ENCODE results near the gene TUNAR. TPM values are rescaled to one million over a fixed set of nuclear protein-coding genes. Genes with fewer than 3 reads are reported as not detected.

Gene TUNAR
- total and polyA plus RNA-seq, 9 of the 15 experiments (the other 6 are each of a cell fraction or from before 2014, with no cell fraction given) = not detected

- ATAC-seq (no peak), FAIRE-seq (no peak), DNase-seq (ENCODE audit: extremely low read depth in 1 of 4, low spot score in 3 of 4) (no peak)
- no peak overlapping the region for H3K27ac ChIP-seq (ENCODE audit: extremely low read depth, low read depth, low read length)
- no peaks in the 10 kb centered on the region for H3K9me3 ChIP-seq (replicated peaks; ENCODE audit: control insufficient read depth, insufficient read depth, low read depth, low read length)
- no peak overlapping the region for H3K4me3 ChIP-seq
- ChIA-PET CTCF (ENCODE audit: low intra/inter-chr PET ratio) (no interaction called here), POLR2A (no interaction called here)
- no peaks in the 10 kb centered on the region for H3K79me2 ChIP-seq (ENCODE audit: control insufficient read depth, insufficient read depth, low read length)
- in situ Hi-C loops (cut with MboI) = no loop called here
- TF ChIP-seq SP2 (IDR thresholded peaks at IDR 0.05; ENCODE audit: extremely low read depth, low read depth, low read length, poor library complexity, severe bottlenecking) (no peak), RAD21 (CRISPR knock-in tag; conservative IDR thresholded peaks at IDR 0.05 in 1 of 2, IDR thresholded peaks at IDR 0.05 in 1 of 2) (no peak), U2AF2 (optimal IDR thresholded peaks at IDR 0.05; ENCODE audit: low read depth, low read length) (no peak)
- no peaks in the 10 kb centered on the region for H3K36me3 ChIP-seq (ENCODE audit: control insufficient read depth, insufficient read depth, low read length)
- H2AFZ ChIP-seq (ENCODE audit: low read depth, low read length) = no peak overlapping the region
- no peaks in the 10 kb centered on the region for H4K20me1 ChIP-seq (replicated peaks; ENCODE audit: control insufficient read depth, insufficient read depth, low read length)
- no peak overlapping the region for H3K9ac ChIP-seq (ENCODE audit: insufficient read depth in 1 of 2, low read depth in 2 of 2, low read length in 2 of 2)
- intact Hi-C loops (cut with micrococcal nuclease) = no loop called here
- no peaks in the 10 kb centered on the region for H3K9me1 ChIP-seq (ENCODE audit: control insufficient read depth, insufficient read depth, low read length)
- H3K4me1 ChIP-seq (replicated peaks in 1 of 2; ENCODE audit: control insufficient read depth in 2 of 2, insufficient read depth in 2 of 2, low read length in 2 of 2) = no peaks in the 10 kb centered on the region
- H3K4me2 ChIP-seq (ENCODE audit: insufficient read depth, low read length) = no peak overlapping the region
- no TSS peak for BruUV-seq (replicated peaks)
- H3K27me3 ChIP-seq (ENCODE audit: control insufficient read depth in 2 of 2, insufficient read depth in 2 of 2, low read length in 2 of 2) = no peaks in the 10 kb centered on the region
- WGBS (ENCODE audit: insufficient coverage, low coverage, missing lambda C conversion rate) = 0% methylated on average over 5 of the region's 5 CpGs
Measured at GRCh38 chr14:95956601-95957460, 80.2 kb downstream of the TUNAR start.

GRCh38 chr14:95958105-95958504, 81.5 kb downstream of the TUNAR start:
- 0% methylated on average over 3 of the region's 3 CpGs for WGBS (ENCODE audit: insufficient coverage, low coverage, missing lambda C conversion rate)
- in situ Hi-C loops (cut with MboI) = no loop called here
- H3K79me2 ChIP-seq (ENCODE audit: control insufficient read depth, insufficient read depth, low read length) = no peaks in the 10 kb centered on the region
- H3K4me2 ChIP-seq (ENCODE audit: insufficient read depth, low read length) = no peak overlapping the region
- no peak overlapping the region for H3K27ac ChIP-seq (ENCODE audit: extremely low read depth, low read depth, low read length)
- intact Hi-C loops (cut with micrococcal nuclease) = no loop called here
- no peaks in the 10 kb centered on the region for H3K36me3 ChIP-seq (ENCODE audit: control insufficient read depth, insufficient read depth, low read length)
- FAIRE-seq = no peak
- H3K4me3 ChIP-seq = no peak overlapping the region
- no peaks in the 10 kb centered on the region for H3K9me3 ChIP-seq (replicated peaks; ENCODE audit: control insufficient read depth, insufficient read depth, low read depth, low read length)
- no peaks in the 10 kb centered on the region for H3K27me3 ChIP-seq (ENCODE audit: control insufficient read depth in 2 of 2, insufficient read depth in 2 of 2, low read length in 2 of 2)
- ChIA-PET CTCF (ENCODE audit: low intra/inter-chr PET ratio) (no interaction called here), POLR2A (interaction anchor here (0.7 kb wide), 1 partner anchor 1063 kb away, joined by 3 read pairs; no protein-coding TSS in a partner anchor)
- DNase-seq (ENCODE audit: extremely low read depth in 1 of 4, low spot score in 3 of 4) = no peak
- no peak for ATAC-seq
- no peaks in the 10 kb centered on the region for H3K9me1 ChIP-seq (ENCODE audit: control insufficient read depth, insufficient read depth, low read length)
- H4K20me1 ChIP-seq (replicated peaks; ENCODE audit: control insufficient read depth, insufficient read depth, low read length) = no peaks in the 10 kb centered on the region
- no peak overlapping the region for H2AFZ ChIP-seq (ENCODE audit: low read depth, low read length)
- BruUV-seq (replicated peaks) = no TSS peak
- no peak overlapping the region for H3K9ac ChIP-seq (ENCODE audit: insufficient read depth in 1 of 2, low read depth in 2 of 2, low read length in 2 of 2)
- no peaks in the 10 kb centered on the region for H3K4me1 ChIP-seq (replicated peaks in 1 of 2; ENCODE audit: control insufficient read depth in 2 of 2, insufficient read depth in 2 of 2, low read length in 2 of 2)
- no peak for TF ChIP-seq ZNF655 (CRISPR knock-in tag; IDR thresholded peaks at IDR 0.05)
- no peak for TF ChIP-seq TGIF2 (CRISPR knock-in tag; IDR thresholded peaks at IDR 0.05)
- no peak for TF ChIP-seq RBM34 (IDR thresholded peaks at IDR 0.05; ENCODE audit: borderline replicate concordance, insufficient read depth, low read length)
- no peak for TF ChIP-seq TRIM25 (IDR thresholded peaks at IDR 0.05; ENCODE audit: borderline replicate concordance)
- TF ChIP-seq TFAP4 (CRISPR knock-in tag; IDR thresholded peaks at IDR 0.05; ENCODE audit: borderline replicate concordance) = no peak
- no peak for TF ChIP-seq BCOR (IDR thresholded peaks at IDR 0.05)
- no peak for TF ChIP-seq ERF (CRISPR knock-in tag; IDR thresholded peaks at IDR 0.05)
- no peak for TF ChIP-seq GATAD2A (IDR thresholded peaks at IDR 0.05)
